GM19324 (cell line): ENCODE measurements around the gene LCP2.

Experiments
- ATAC-seq: cut with Tn5 transposase; IDR thresholded peaks from one replicate; pipeline ENCODE4 v1.9.1; 2021; ENCODE audit warnings: mild to moderate bottlenecking, moderate library complexity; ENCODE audit not compliant: unreplicated experiment, low FRiP score

The LCP2 gene

DNA sequence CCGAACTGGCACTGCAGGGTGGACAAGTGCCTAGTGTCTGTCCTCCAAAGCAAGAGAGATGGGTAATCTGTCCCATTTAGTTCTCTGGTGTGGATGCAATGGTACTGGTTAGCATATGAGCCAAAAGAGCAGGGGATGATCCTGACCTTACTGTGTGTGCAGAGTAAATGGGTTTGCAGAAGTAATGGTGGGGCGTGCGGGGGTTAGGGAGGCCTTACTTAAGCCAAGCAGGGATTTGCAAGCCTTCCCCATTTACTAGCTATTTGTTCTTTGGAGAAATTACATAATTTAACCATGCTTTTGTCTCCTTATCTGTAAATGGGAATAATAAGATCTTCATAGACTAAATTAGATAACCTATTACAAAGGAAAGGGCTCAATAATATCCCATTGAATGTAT lies 19.9 kb upstream of the LCP2 start:
- no peak for ATAC-seq

GRCh38 chr5:170316937-170317336 lies 19.4 kb upstream of the LCP2 start:
- no peak for ATAC-seq

GRCh38 chr5:170315154-170315553 lies 17.6 kb upstream of the LCP2 start:
- ATAC-seq = no peak

GRCh38 chr5:170314541-170315095 lies 17.0 kb upstream of the LCP2 start:
- ATAC-seq = no peak

- ATAC-seq = no peak
Observed at GRCh38 chr5:170313816-170314215, 16.2 kb upstream of the LCP2 start.

DNA sequence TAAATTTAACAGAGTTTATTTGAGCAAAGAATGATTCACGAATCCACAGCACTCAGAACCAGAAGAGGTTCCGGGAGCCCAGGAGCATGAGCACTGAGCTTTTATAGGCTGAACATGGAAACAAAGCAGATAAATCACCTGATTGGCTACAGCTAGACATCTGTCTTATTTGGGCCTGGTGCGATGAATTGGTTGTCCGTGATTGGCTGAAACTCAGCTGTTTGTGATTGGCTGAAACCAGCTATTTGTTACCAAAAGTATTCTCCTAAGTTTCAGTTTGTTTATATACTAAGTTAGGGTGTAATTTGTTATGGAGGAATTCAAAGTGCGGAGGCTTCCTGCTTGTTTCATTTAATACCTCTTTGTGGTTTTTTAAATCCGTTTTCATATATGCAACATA lies 15.8 kb upstream of the LCP2 start:
- ATAC-seq = no peak

- no peak for ATAC-seq
Observed at GRCh38 chr5:170312666-170313065, 15.1 kb upstream of the LCP2 start.

GRCh38 chr5:170312301-170312595 lies 14.7 kb upstream of the LCP2 start:
- ATAC-seq = no peak

DNA sequence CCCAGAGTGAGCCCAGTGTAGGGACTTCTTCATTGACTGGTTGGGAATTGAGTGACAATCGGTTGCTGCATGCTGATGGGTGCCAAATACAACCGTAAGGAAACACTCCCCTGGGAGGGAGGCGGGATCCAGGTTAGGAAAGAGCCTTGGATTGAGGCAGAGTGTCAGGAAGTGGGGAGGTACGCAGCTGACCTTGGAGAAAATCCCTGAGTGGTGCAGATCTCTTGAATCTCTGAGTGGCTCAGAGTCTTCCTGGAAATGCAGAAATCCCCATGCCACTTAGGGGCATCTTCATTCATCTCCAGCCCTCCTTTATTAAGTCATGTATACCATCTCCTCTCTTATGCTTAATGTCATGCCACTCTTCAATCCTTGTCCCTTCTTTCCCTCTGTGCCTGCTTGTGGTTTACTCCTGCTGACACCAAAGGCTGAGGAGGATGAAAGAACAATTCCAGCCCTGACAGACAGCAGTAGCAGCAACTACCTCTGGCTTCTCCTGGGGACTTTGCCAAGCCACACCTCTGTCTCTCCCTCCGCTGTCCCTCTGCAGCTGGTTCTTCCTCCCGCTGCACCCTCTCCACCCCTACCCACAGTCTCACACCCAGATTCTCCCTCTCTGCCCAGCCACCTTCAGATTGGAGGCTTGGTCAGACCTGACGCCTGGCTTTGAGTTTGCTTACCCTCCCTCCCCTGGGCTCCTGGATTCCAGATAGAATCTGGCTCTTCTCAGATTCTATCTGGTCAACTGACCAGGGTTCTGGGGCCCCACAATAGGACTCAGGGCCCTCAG lies 14.1 kb upstream of the LCP2 start:
- no peak for ATAC-seq

- no peak for ATAC-seq
Observed at GRCh38 chr5:170310256-170310926, 12.8 kb upstream of the LCP2 start.

DNA sequence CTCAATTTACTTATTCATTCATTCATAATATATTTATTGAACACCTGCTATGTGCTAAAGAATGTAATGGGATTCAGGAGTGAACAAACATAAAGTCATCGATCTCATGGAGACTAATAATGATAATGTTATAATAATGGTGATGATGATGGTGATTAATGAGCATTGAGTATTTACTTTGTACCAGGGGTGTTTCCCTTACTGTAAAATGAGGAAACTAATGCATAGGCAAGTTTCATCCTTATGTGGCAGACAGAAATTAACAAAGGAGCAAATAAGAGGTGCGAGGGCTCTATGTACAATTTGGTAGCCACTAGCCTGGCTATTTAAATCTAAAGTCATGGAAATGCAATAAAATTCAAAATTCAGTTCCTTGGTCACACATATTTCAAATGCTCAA lies 11.1 kb upstream of the LCP2 start:
- no peak for ATAC-seq

DNA sequence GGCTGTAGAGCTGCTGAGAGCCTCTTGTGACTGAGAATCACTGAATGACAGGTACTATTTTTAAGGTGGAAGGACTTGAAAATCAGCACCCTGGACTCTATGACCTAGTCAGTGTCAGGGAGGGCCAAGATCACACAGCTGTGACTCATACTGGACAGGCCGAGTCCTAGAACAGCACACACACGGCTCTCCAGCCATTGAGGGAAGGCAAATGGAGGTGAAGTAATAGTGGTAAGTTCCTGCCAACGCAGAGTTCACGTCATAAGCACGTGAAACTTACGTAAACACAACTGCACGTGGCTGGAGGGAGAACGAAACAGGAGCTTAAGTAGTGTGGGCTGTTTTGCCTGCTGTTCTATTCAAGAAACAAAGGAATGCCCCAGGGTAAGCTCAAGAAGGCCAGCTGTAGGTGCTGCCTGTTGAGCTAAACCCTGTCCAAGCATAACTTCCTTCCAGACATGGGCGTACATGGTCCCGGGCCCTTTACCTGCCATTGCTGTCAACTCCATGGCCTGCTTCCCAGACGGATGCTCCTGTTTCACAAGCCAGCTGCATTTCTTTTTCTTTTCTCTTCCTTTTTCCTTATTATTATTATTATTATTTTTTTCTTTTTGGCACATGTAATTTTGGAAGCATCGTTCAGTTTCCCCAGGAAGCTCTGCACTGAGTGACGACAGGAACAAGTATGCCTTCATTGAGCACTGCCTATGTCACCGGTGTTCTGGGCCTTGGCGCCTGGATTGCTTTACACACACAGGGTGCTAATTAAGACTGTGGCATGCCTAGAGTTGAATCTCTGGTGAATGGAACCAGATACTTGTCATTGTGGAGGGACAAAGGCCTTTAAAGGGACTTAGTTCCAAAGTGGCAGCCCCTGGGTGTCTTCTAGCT lies 10.2 kb upstream of the LCP2 start:
- ATAC-seq = no peak

DNA sequence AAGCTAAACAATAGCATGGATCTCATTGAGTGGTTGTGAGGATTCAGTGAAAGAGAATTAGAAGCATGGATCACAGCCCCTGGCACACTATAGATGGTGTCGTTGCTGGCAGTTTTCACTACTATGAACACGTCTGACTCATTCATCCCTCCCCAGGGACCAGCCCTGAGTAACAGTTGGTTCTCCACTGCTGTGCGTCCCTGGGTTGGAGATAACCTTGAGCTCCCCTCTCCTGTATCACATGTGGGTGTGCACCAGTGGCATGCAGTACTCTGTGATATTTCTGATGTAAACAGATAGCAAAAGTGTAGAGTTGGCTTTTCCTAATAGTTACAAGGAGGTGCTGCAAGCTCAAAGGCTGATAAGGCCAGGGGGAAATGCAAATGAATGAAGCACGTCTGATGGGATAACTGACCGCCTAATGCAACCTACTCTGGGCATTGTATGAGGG lies 8.8 kb upstream of the LCP2 start:
- ATAC-seq = no peak

DNA sequence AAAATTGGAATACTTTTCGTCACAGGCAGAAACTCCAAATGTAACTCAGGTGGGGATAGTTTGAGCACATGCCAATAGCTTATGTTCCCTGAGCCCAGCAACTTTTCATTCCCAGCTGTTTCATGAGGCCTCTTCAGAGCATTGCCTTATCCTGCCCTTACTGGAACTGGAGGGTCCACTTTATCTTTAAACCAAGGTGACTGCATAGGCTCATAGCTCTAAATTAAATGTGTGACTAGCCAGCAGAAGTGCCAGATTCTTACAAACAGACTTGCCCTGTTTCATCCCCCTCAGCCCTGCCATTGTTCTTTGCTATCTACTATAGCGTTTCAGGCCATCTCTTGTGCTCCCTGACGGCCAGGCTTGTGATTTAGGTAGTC lies 8.1 kb upstream of the LCP2 start:
- ATAC-seq = no peak

- no peak for ATAC-seq
Observed at GRCh38 chr5:170305016-170305645, 7.6 kb upstream of the LCP2 start.

DNA sequence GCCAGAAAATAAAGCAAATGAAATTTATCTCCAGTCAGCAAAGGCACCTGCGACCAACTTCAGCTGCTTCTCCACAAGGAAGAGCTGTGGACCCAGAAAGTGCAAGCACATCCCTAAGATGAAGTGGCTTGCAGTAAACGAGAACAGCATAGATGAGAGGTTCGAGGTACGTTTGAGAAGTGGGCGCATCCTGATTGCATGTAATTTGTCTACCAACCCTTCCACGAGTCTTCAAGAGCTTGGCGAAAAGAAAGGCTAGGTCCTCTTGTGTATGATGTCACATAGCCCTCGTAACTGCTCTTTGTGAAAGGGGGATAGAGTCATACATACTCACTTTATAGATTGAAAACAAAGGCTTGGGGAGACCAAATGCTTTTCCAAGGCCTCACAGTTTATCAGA lies 6.0 kb upstream of the LCP2 start:
- no peak for ATAC-seq

GRCh38 chr5:170302653-170303501 lies 5.3 kb upstream of the LCP2 start:
- peak; percentile 65 for ATAC-seq

DNA sequence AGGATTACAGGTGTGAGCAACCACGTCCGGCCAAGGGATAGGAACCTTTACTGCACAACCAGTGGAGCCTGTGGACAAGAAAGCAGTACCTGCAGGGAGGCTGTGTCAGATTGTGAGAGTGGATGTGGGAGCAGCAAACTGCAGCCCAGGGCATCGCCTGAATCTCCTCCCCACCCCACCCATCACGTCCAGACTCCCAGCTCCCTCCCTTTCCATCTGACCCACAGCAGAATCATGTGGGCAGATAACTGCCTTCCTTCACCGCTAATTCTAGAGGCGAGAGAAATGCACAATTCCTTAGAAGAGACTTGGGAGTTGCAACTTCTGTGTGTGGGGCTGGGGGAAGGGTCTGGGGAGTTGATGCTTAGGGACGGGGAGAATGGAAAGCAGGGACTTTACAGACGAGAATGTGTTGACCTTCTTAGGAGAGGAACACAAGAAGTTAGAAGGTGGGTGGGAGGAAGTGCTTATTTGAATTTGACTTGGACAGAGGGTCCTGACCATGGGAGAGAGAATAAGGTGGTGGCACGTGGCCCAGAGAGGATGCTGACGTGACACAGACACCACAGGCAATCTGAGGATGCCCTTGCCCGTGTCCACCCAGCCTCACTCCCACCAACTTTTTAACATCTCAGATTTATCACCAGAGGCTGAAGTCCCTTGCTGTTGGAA lies 4.5 kb upstream of the LCP2 start:
- no peak for ATAC-seq

DNA sequence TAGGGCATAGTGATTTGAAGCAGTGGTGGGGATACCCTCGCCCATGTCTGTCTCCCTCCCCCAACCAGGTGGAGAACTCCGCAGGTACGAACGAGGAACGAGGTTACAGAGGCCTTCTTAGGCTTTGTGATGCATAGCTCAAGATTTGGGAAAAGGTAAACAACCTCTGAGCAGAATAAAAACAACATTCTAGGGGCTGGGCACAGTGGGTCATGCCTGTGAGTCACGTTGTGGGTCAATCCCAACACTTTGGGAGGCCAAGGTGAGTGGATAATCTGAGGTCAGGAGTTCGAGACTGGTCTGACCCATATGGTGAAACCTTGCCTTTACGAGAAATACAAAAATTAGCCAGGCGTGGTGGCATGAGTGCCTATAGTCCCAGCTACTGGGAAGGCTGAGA lies 3.6 kb upstream of the LCP2 start:
- no peak for ATAC-seq
